Lower leg skin (tissue), 4 donors: Measurements from ENCODE around the gene CCR5AS. TPM values are rescaled to one million over a fixed set of nuclear protein-coding genes. Genes with fewer than 3 reads are reported as not detected.

ENCODE experiments used
- total RNA-seq, 4 donors: library from RNA; depleted of rRNA; stranded (reverse); fragments of >200 nt; gene quantifications; one replicate each; pipeline ENCODE4 v1.1.0, GENCODE V29; 2016

Gene CCR5AS

Other genes with a start within 250 kb of the CCR5AS start
- gene CCR1, start 198.8 kb downstream of the CCR5AS start, total RNA-seq = 1 to 10 TPM; 1.0 to 3.0 (median 1.4) TPM
- 1 to 10 TPM in 3 of 4 donors, under 1 TPM in 1; 0.55 to 3.2 (median 2.4) TPM for gene CCR3, start 164.6 kb downstream of the CCR5AS start, total RNA-seq
- 1 to 10 TPM in 2 of 4 donors, under 1 TPM in 1, not detected in 1; 0.89 to 1.8 (median 1.3) TPM for gene CCR2, start 53.0 kb downstream of the CCR5AS start, total RNA-seq
- under 1 TPM in 3 of 4 donors, not detected in 1; 0.16 to 0.55 (median 0.20) TPM for gene CCR5, start 36.1 kb downstream of the CCR5AS start, total RNA-seq
- 1 to 10 TPM in 2 of 4 donors, under 1 TPM in 2; 0.32 to 1.2 (median 0.78) TPM for gene CCRL2, start 193 bp upstream of the CCR5AS start, total RNA-seq
- gene LTF, start 57.8 kb upstream of the CCR5AS start, total RNA-seq = 1 to 10 TPM in 3 of 4 donors, under 1 TPM in 1; 0.91 to 3.9 (median 2.5) TPM
- gene RTP3, start 90.9 kb upstream of the CCR5AS start, total RNA-seq = not detected
- gene LRRC2, start 159.2 kb upstream of the CCR5AS start, total RNA-seq = 1 to 10 TPM; 1.0 to 3.5 (median 3.3) TPM
- under 1 TPM in 1 of 4 donors, not detected in 3; 0.42 TPM for gene FAM240A, start 205.5 kb upstream of the CCR5AS start, total RNA-seq